Measurements from ENCODE around the gene ZNF79. TPM values are rescaled to one million over a fixed set of nuclear protein-coding genes. Genes with fewer than 3 reads are reported as not detected.

ZNF79 gene
- total and polyA plus RNA-seq, 9 of the 15 experiments (the other 6 are each of a cell fraction or from before 2014, with no cell fraction given): 0.62 to 7.0 (median 4.1) TPM

DNA sequence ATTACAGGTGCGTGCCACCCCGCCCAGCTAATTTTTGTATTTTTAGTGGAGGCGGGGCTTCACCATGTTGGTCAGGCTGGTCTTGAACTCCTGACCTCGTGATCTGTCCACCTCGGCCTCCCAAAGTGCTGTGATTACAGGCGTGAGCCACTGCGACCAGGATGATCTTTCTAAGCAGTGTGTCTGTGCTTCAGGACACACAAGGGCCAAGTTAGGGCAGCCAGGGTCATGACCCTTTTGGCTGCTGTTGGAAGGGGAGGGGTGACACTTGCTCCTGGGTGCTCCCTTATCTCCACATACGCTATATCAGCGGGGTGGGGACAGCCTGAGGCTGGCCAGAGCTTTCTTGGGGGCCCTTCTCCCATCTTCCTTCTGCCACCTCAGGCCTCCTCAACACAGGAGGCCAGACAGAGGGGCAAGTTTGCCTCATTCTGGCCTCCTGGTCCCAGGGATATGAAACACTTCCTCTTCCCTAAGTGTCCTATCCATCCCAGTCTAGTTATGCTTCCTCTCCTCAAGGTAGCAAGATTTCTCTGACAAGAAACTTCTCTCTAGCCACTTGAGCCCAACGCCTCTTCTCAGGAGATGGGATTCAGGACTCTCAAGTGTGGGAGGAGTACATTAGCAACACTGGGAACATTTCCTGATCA is 1.9 kb upstream of the ZNF79 start (continued):
- TF ChIP-seq SAP30 (IDR thresholded peaks at IDR 0.05; ENCODE audit: borderline replicate concordance, insufficient read depth, low read depth, low read length, poor library complexity, severe bottlenecking) (no peak), HMGN3 (IDR thresholded peaks at IDR 0.05; ENCODE audit: borderline replicate concordance, extremely low read depth, insufficient read length, low read depth, low read length) (no peak), ZNF695 (CRISPR knock-in tag; IDR thresholded peaks at IDR 0.05) (no peak), FIP1L1 (IDR thresholded peaks at IDR 0.05; ENCODE audit: low read depth, low read length, poor library complexity, severe bottlenecking) (no peak), CREBBP (IDR thresholded peaks at IDR 0.05; ENCODE audit: low read depth, low read length) (no peak), MEIS2 (IDR thresholded peaks at IDR 0.05; ENCODE audit: partially characterized antibody) (peak; percentile 32), ZSCAN32 (CRISPR knock-in tag; IDR thresholded peaks at IDR 0.05) (no peak), XRCC4 (IDR thresholded peaks at IDR 0.05; ENCODE audit: extremely low read depth, insufficient read depth, insufficient read length) (no peak), TOE1 (IDR thresholded peaks at IDR 0.05; ENCODE audit: borderline replicate concordance) (peak; percentile 73; the same call in 1 of the 2 replicates), TOE1 (CRISPR knock-in tag; IDR thresholded peaks at IDR 0.05; ENCODE audit: borderline replicate concordance, low read depth) (no peak), RBM22 (IDR thresholded peaks at IDR 0.05; ENCODE audit: low read depth, low read length, poor library complexity, severe bottlenecking) (no peak), ARID2 (IDR thresholded peaks at IDR 0.05) (no peak)
- TF ChIP-seq, protein P1, sequence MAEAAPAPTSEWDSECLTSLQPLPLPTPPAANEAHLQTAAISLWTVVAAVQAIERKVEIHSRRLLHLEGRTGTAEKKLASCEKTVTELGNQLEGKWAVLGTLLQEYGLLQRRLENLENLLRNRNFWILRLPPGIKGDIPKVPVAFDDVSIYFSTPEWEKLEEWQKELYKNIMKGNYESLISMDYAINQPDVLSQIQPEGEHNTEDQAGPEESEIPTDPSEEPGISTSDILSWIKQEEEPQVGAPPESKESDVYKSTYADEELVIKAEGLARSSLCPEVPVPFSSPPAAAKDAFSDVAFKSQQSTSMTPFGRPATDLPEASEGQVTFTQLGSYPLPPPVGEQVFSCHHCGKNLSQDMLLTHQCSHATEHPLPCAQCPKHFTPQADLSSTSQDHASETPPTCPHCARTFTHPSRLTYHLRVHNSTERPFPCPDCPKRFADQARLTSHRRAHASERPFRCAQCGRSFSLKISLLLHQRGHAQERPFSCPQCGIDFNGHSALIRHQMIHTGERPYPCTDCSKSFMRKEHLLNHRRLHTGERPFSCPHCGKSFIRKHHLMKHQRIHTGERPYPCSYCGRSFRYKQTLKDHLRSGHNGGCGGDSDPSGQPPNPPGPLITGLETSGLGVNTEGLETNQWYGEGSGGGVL (CRISPR knock-in tag; IDR thresholded peaks at IDR 0.05): no peak
- TF ChIP-seq, protein P2, sequence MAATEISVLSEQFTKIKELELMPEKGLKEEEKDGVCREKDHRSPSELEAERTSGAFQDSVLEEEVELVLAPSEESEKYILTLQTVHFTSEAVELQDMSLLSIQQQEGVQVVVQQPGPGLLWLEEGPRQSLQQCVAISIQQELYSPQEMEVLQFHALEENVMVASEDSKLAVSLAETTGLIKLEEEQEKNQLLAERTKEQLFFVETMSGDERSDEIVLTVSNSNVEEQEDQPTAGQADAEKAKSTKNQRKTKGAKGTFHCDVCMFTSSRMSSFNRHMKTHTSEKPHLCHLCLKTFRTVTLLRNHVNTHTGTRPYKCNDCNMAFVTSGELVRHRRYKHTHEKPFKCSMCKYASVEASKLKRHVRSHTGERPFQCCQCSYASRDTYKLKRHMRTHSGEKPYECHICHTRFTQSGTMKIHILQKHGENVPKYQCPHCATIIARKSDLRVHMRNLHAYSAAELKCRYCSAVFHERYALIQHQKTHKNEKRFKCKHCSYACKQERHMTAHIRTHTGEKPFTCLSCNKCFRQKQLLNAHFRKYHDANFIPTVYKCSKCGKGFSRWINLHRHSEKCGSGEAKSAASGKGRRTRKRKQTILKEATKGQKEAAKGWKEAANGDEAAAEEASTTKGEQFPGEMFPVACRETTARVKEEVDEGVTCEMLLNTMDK (IDR thresholded peaks at IDR 0.05; ENCODE audit: borderline replicate concordance, insufficient read depth, low read depth, low read length, poor library complexity, severe bottlenecking): no peak
- TF ChIP-seq, protein P3, sequence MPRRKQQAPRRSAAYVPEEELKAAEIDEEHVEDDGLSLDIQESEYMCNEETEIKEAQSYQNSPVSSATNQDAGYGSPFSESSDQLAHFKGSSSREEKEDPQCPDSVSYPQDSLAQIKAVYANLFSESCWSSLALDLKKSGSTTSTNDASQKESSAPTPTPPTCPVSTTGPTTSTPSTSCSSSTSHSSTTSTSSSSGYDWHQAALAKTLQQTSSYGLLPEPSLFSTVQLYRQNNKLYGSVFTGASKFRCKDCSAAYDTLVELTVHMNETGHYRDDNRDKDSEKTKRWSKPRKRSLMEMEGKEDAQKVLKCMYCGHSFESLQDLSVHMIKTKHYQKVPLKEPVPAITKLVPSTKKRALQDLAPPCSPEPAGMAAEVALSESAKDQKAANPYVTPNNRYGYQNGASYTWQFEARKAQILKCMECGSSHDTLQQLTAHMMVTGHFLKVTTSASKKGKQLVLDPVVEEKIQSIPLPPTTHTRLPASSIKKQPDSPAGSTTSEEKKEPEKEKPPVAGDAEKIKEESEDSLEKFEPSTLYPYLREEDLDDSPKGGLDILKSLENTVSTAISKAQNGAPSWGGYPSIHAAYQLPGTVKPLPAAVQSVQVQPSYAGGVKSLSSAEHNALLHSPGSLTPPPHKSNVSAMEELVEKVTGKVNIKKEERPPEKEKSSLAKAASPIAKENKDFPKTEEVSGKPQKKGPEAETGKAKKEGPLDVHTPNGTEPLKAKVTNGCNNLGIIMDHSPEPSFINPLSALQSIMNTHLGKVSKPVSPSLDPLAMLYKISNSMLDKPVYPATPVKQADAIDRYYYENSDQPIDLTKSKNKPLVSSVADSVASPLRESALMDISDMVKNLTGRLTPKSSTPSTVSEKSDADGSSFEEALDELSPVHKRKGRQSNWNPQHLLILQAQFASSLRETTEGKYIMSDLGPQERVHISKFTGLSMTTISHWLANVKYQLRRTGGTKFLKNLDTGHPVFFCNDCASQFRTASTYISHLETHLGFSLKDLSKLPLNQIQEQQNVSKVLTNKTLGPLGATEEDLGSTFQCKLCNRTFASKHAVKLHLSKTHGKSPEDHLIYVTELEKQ (CRISPR knock-in tag; IDR thresholded peaks at IDR 0.05): no peak
- TF ChIP-seq, protein P4, sequence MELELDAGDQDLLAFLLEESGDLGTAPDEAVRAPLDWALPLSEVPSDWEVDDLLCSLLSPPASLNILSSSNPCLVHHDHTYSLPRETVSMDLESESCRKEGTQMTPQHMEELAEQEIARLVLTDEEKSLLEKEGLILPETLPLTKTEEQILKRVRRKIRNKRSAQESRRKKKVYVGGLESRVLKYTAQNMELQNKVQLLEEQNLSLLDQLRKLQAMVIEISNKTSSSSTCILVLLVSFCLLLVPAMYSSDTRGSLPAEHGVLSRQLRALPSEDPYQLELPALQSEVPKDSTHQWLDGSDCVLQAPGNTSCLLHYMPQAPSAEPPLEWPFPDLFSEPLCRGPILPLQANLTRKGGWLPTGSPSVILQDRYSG (tag; conservative IDR thresholded peaks at IDR 0.05; ENCODE audit: low read depth): no peak
